ENCODE data around the gene TTF2.

DNA sequence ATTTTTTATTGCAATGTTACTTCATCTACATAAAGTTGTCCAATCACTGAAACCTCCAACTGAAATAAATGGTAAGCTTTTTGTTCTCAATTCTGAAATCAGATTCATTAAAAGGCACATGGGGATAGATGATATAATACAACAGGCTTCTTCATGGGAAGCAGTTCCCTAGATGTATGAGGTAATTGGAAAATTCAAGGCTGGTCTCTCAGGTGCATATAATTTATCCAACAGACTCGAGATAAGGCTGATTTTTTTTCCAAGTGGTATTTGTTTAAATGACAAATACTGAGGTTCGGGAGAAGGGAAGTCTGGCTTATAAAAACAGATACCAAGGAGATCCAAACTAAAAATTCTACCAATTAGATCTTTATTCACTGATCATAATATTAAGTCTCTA lies 47.2 kb downstream of the TTF2 start:
- TF ChIP-seq YY1 (IDR thresholded peaks at IDR 0.05; ENCODE audit: low read depth) (no peak), RAD21 (IDR thresholded peaks at IDR 0.05; ENCODE audit: low read depth) (no peak), EGR1 (IDR thresholded peaks at IDR 0.05) (no peak), ZBTB7A (IDR thresholded peaks at IDR 0.05; ENCODE audit: low read depth) (no peak)
- TF ChIP-seq, protein P1, sequence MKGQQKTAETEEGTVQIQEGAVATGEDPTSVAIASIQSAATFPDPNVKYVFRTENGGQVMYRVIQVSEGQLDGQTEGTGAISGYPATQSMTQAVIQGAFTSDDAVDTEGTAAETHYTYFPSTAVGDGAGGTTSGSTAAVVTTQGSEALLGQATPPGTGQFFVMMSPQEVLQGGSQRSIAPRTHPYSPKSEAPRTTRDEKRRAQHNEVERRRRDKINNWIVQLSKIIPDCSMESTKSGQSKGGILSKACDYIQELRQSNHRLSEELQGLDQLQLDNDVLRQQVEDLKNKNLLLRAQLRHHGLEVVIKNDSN (IDR thresholded peaks at IDR 0.05) = no peak
